HG03060 (cell line): ENCODE results near the gene TNNC2.
"Not testable (repeated sequence)": the region's sequence is repeated elsewhere in the genome, so short reads cannot be mapped to it uniquely, and the experiment has no call there.

Source experiments
- ATAC-seq: cut with Tn5 transposase; IDR thresholded peaks from one replicate; pipeline ENCODE4 v1.9.1; 2021; ENCODE audit warnings: low read depth, moderate number of reproducible peaks; ENCODE audit not compliant: unreplicated experiment

TNNC2 gene

GRCh38 chr20:45850238-45850637 is 23.1 kb upstream of the TNNC2 start:
- ATAC-seq, result no peak

DNA sequence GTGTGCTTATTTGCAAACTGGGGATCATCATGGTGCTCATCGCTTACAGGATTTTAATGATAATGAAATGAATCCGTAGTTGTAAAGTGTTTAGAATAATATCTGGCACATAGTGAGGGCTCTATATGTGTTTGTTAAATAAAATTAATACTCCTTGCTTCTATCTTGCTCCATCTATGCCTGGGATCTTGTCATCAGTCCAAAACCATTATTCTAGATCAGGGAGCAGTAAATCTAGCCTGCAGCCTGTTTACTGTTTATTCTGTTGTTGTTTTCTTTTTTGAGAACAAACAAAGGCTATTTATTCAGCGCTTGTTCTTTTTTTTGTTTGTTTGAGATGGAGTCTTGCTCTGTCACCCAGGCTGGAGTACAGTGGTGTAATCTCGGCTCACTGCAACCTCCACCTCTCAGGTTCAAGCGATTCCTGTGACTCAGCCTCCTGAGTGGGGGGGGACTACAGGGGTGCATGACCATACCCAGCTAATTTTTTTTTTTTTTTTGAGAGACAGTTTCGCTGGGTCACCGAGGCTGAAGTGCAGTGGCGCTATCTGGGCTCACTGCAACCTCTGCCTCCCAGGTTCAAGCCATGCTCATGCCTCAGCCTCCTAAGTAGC is 22.0 kb upstream of the TNNC2 start:
- no peak for ATAC-seq

GRCh38 chr20:45848421-45848820 is 21.3 kb upstream of the TNNC2 start:
- no peak for ATAC-seq

- no peak for ATAC-seq
Observed at GRCh38 chr20:45845452-45845851, 18.3 kb upstream of the TNNC2 start.

- no peak for ATAC-seq
Observed at GRCh38 chr20:45843506-45843905, 16.4 kb upstream of the TNNC2 start.

GRCh38 chr20:45842169-45842812 is 15.2 kb upstream of the TNNC2 start:
- no peak for ATAC-seq

DNA sequence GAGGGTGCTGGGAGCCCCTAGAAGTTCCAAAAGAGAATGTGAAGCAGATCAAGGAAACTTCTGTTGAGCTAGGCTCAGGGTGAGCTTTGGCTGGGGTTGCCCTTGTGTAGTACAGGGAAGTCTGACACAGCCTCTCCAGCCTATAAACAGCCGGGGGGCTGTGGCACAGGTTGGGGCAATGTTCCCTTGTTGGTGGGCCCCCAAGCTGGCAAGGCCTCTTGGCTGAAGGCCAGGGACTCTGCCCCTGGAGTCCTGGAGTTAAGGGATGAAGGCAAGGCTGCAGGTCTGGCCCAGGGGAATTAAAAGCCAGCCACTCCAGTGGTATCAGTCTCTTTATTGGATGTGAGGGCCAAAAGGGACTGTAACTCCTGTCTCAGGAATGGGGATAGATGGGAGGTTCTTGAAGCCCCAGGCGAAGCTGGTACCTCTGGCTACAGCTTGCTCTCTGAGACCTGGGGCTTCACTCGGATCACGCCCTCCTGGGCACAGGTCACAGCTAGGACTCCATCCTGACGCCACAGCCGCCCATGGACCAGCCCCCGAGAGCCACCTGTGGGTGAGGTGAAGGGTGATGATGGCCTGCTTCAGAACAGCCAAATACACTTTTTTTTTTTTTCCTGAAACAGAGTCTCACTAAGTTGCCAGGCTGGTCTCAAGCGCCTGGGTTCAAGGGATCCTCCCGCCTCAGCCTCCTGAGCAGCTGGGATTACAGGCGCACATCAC is 14.5 kb upstream of the TNNC2 start:
- ATAC-seq, result no peak

DNA sequence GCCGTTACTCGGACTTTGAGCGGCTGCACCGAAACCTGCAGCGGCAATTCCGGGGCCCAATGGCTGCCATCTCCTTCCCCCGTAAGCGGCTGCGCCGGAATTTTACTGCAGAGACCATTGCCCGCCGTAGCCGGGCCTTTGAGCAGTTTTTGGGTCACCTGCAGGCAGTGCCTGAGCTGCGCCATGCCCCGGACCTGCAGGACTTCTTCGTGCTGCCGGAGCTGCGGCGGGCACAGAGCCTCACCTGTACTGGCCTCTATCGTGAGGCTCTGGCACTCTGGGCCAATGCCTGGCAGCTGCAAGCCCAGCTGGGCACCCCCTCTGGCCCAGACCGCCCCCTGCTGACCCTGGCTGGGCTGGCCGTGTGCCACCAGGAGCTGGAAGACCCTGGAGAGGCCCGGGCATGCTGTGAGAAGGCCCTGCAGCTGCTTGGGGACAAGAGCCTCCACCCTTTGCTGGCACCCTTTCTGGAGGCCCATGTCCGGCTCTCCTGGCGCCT is 13.6 kb upstream of the TNNC2 start:
- ATAC-seq, result no peak

- ATAC-seq, result no peak
Observed at GRCh38 chr20:45836841-45837240, 9.7 kb upstream of the TNNC2 start.

GRCh38 chr20:45835825-45836224 is 8.7 kb upstream of the TNNC2 start:
- no peak for ATAC-seq

DNA sequence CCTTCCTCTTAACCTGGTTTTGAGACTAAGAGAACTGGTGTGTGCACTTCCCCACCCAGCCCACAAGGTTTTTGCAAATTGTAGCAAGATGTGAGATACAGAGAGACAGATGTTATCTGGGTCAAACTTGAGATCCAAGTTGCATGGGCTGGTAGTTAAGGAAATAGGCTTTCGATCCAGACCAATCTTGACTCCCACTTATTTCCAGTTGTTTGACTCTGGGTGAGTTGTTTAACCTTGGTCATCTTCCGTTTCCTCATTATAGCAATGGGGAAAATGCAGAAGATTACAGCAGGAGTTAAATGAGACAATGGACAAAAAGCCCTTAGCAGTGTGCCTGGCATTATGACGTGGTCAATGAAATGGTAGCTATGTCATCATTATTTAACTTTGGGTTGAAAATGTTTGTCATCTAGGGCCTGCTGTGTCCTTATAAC is 8.2 kb upstream of the TNNC2 start:
- no peak for ATAC-seq

- ATAC-seq, result no peak
Observed at GRCh38 chr20:45834797-45835161, 7.7 kb upstream of the TNNC2 start.

DNA sequence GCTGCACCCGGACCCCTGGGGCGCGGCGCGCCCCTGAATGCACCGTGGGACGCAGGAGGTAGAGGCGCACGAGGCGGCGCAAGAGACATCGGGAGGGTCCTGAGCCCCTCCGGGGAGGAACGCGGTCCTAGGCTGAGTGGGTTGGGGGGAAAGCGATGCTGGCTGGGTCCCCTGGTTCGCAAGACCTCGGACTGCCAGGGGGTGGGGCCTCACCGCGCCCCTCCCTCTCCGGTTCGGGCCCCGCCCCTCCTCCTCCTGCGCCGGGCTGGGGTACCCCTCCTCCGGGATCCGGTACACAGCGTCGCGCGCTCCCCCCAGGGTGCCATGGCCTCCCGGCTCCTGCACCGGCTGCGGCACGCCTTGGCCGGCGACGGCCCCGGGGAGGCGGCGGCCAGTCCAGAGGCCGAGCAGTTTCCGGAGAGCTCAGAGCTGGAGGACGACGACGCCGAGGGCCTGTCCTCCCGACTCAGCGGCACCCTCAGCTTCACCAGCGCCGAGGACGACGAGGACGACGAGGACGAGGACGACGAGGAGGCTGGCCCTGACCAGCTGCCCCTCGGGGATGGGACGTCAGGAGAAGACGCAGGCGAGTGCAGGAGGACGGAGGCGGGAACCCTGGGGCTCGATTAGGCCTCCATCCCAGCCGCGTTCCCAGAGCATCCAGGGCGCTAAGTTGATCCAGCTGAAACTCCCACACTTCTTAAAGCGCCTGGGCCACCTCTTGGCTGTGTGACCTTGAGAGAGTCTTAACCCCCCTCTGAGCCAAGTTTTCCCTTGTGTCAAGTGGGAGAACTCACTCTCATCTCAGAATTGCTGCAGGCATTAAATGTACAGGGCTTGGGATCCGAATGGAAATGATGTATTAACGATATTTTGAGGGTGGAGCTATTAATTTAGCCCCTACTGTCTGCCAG is 7.0 kb upstream of the TNNC2 start:
- no peak for ATAC-seq

DNA sequence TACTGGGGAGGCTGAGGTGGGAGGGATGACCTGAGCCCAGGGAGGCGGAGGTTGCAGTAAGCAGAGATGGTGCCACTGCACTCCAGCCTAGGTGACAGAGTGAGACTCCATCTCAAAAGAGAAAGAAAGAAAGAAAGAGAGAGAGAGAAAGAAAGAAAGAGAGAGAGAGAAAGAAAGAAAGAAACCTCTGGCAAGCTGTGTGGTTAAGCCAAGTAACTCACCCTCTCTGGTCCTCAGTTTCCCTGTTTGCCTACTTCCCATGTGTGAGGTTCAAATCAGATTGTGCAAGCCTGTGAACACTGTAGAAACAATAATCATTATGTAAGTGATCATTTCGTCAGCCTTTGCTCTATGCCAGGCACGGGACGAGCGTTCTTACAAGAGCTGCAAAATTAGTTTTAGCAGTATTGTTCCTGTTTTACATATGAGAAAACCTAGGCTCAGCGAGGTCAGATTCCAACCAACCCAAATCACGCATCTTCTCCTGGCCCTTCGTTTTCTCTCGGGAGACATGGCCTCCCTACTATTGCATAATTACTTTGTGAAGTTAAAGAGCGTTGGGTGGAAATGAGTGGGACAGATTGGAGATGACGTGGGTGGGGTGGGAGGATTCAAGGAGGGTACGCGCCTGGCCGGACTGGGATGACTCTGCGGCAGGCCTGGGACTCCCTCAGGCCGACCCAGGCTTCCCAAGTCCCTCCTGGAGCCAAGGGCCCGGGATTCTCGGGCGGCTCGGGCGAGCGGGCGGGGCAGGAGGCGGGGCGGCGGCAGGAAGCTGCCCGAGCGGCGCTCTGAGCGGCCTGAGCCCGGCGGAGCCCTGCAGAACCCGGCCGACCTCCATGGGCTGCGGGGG is 6.1 kb upstream of the TNNC2 start, which contains the start of gene SNX21:
Gene SNX21 (plus strand): TSS at position 770 of the 853 bp plus-strand sequence. CDS start 121 bp downstream, outside the sequence.
- ATAC-seq, result no peak

DNA sequence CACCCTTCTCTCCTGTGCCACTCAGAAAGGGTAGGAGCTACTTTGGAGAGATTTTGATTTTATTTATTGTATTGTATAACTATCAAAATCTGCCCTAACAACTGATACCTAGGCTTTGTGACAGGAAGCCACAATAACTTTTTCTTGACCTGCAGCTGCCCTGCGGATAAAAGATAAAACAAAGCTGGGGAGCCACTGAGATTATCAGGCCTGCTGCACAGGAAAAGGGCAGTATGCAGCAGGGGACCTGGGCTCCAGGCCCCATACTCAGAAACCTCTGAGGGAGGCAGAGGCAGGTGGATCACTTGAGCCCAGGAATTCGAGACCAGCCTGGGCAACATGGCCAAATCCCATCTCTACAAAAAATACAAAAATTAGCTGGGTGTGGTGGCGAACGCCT is 5.5 kb upstream of the TNNC2 start:
- no peak for ATAC-seq

GRCh38 chr20:45829673-45830106 is 2.6 kb upstream of the TNNC2 start:
- not testable (repeated sequence) for ATAC-seq

DNA sequence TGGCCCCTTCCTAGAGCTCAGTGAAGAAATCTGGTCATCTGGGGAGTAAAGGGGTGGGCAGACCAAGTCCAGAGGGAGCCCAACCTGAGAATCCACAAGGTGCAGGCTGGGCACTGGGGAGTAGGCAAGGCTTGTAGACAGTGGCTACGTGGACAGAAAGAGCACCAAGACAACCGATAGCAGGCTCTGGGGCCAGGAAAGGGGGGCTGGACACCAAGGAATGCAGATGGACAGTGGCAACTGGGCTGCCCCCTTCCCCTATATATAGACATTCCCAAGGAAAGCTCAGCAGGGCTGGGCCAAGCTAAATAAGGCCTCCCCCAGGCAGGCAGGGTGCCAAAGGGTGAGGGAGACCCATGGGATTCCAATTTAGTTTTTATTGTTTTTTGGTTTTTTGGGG is 1.5 kb upstream of the TNNC2 start:
- no peak for ATAC-seq

- no peak for ATAC-seq
Observed at GRCh38 chr20:45827712-45828111, 600 bp upstream of the TNNC2 start.

GRCh38 chr20:45826381-45827019 is 612 bp downstream of the TNNC2 start:
- ATAC-seq, result no peak
